Ectodermal cell (in vitro differentiated cells): ENCODE data around the gene TBX2.

Source experiments
- H3K27ac ChIP-seq: 2 replicates; pipeline ENCODE4 v1.7.0; 2013; ENCODE audit warnings: mild to moderate bottlenecking, low read depth, low read length; ENCODE audit not compliant: insufficient read depth, poor library complexity, severe bottlenecking
- H3K27me3 ChIP-seq: 2 replicates; pipeline ENCODE4 v1.7.0; 2013; ENCODE audit warnings: mild to moderate bottlenecking, low read length; ENCODE audit not compliant: insufficient read depth, control insufficient read depth, poor library complexity, severe bottlenecking
- H3K36me3 ChIP-seq: one replicate; pipeline ENCODE4 v1.7.0; 2013; ENCODE audit warnings: low read length; ENCODE audit not compliant: control insufficient read depth, insufficient read depth
- H3K4me1 ChIP-seq: one replicate; pipeline ENCODE4 v1.7.0; 2013; ENCODE audit warnings: low read length; ENCODE audit not compliant: control insufficient read depth, insufficient read depth
- H3K4me3 ChIP-seq: 2 replicates; pipeline ENCODE4 v1.7.0; 2013; ENCODE audit warnings: low read depth, low read length, control low read depth; ENCODE audit not compliant: insufficient read depth
- H3K9me3 ChIP-seq: 2 replicates; pipeline ENCODE4 v1.7.0; 2013; ENCODE audit warnings: mild to moderate bottlenecking, low read length, moderate library complexity; ENCODE audit not compliant: control insufficient read depth
- WGBS, 2 experiments: methylation state at CpG; one replicate each; pipeline ENCODE4 v1.1.7; 2013; ENCODE audit warnings: missing lambda C conversion rate in 2 of 2; 5-methylcytosine and 5-hydroxymethylcytosine counted together

Gene TBX2

GRCh38 chr17:61455324-61456060 is 55.8 kb downstream of the TBX2 start:
- no peak overlapping the region for H3K4me3 ChIP-seq
- 11 to 12% methylated on average over 18 of the region's 18 CpGs for WGBS, 2 experiments
- H3K9me3 ChIP-seq: no peaks in the 10 kb centered on the region
- peaks cover 21% of the 10 kb centered on the region for H3K4me1 ChIP-seq
- peaks cover 100% of the 10 kb centered on the region for H3K27me3 ChIP-seq
- no peak overlapping the region for H3K27ac ChIP-seq
- H3K36me3 ChIP-seq: no peaks in the 10 kb centered on the region

- H3K27ac ChIP-seq: no peak overlapping the region
- H3K4me1 ChIP-seq: peaks cover 21% of the 10 kb centered on the region
- H3K9me3 ChIP-seq: no peaks in the 10 kb centered on the region
- H3K36me3 ChIP-seq: no peaks in the 10 kb centered on the region
- H3K4me3 ChIP-seq: no peak overlapping the region
- 7 to 9% methylated on average over 47 of the region's 47 CpGs for WGBS, 2 experiments
- peaks cover 100% of the 10 kb centered on the region for H3K27me3 ChIP-seq
Observed at GRCh38 chr17:61456061-61456681, 56.5 kb downstream of the TBX2 start.

- Histone ChIP-seq H3K27ac (no peak overlapping the region), H3K4me3 (no peak overlapping the region)
Observed at GRCh38 chr17:61456688-61457225, 57.1 kb downstream of the TBX2 start.

GRCh38 chr17:61457226-61457983 is 57.8 kb downstream of the TBX2 start:
- Histone ChIP-seq H3K9me3 (no peaks in the 10 kb centered on the region), H3K36me3 (no peaks in the 10 kb centered on the region), H3K4me1 (peaks cover 12% of the 10 kb centered on the region), H3K27me3 (peaks cover 100% of the 10 kb centered on the region), H3K27ac (no peak overlapping the region), H3K4me3 (peak overlapping the region; percentile 12)
- WGBS, 2 experiments: 3% methylated on average over 39 of the region's 39 CpGs

More at GRCh38 chr17:61456688-61457225, 57.1 kb downstream of the TBX2 start:
- no peaks in the 10 kb centered on the region for H3K36me3 ChIP-seq
- H3K9me3 ChIP-seq: no peaks in the 10 kb centered on the region
- peaks cover 100% of the 10 kb centered on the region for H3K27me3 ChIP-seq
- WGBS, 2 experiments: 4% methylated on average over 45 of the region's 45 CpGs
- H3K4me1 ChIP-seq: peaks cover 16% of the 10 kb centered on the region

- no peak overlapping the region for H3K4me3 ChIP-seq
- H3K4me1 ChIP-seq: peaks cover 8% of the 10 kb centered on the region
Observed at GRCh38 chr17:61458000-61458399, 58.4 kb downstream of the TBX2 start.

GRCh38 chr17:61458421-61459141 is 58.9 kb downstream of the TBX2 start:
- H3K27me3 ChIP-seq: peaks cover 100% of the 10 kb centered on the region
- 12 to 18% methylated on average over 5 of the region's 5 CpGs for WGBS, 2 experiments
- H3K4me1 ChIP-seq: peaks cover 8% of the 10 kb centered on the region
- no peak overlapping the region for H3K27ac ChIP-seq
- H3K4me3 ChIP-seq: no peak overlapping the region
- no peaks in the 10 kb centered on the region for H3K9me3 ChIP-seq
- no peaks in the 10 kb centered on the region for H3K36me3 ChIP-seq

More at GRCh38 chr17:61458000-61458399, 58.4 kb downstream of the TBX2 start:
- no peaks in the 10 kb centered on the region for H3K9me3 ChIP-seq
- H3K27me3 ChIP-seq: peaks cover 100% of the 10 kb centered on the region
- H3K36me3 ChIP-seq: no peaks in the 10 kb centered on the region
- 2 to 4% methylated on average over 13 to 14 of the region's 14 CpGs for WGBS, 2 experiments
- no peak overlapping the region for H3K27ac ChIP-seq
